ENCODE results near the gene MARCO. TPM values are rescaled to one million over a fixed set of nuclear protein-coding genes. Genes with fewer than 3 reads are reported as not detected.

Gene MARCO
- total and polyA plus RNA-seq, 2 donors (not counting 3 experiments of a cell fraction or from before 2014, with no cell fraction given): not detected

- no peak for DNase-seq (ENCODE audit: low read depth, low spot score)
- no peak for FAIRE-seq
Observed at GRCh38 chr2:118983915-118984314, 41.9 kb downstream of the MARCO start.

GRCh38 chr2:118986738-118987137 is 44.7 kb downstream of the MARCO start:
- FAIRE-seq (no peak), DNase-seq (ENCODE audit: low read depth, low spot score) (no peak)
- no peaks in the 10 kb centered on the region for H3K79me2 ChIP-seq (ENCODE audit: control insufficient read depth, insufficient read depth, low read length)
- POLR2A ChIA-PET: no interaction called here
- H3K4me2 ChIP-seq (ENCODE audit: insufficient read depth, low read length): no peak overlapping the region
- H3K4me3 ChIP-seq (replicated peaks in 1 of 3; ENCODE audit: insufficient read depth in 1 of 3, low read depth in 1 of 3, low read length in 3 of 3): no peak overlapping the region
- intact Hi-C loops (cut with micrococcal nuclease): no loop called here
- H2AFZ ChIP-seq (ENCODE audit: low read depth, low read length): no peak overlapping the region
- no peaks in the 10 kb centered on the region for H3K27me3 ChIP-seq (ENCODE audit: control insufficient read depth in 2 of 2, insufficient read depth in 2 of 2, low read length in 2 of 2)
- TF ChIP-seq FOS (IDR thresholded peaks at IDR 0.05; ENCODE audit: borderline replicate concordance, insufficient read depth, low read length): no peak
- no peak for TF ChIP-seq EZH2 (IDR thresholded peaks at IDR 0.05; ENCODE audit: borderline replicate concordance, low read depth, low read length, severe bottlenecking)
- no peak for TF ChIP-seq POLR2AphosphoS5 (IDR thresholded peaks at IDR 0.05; ENCODE audit: insufficient read depth, low read depth, low read length)
- TF ChIP-seq POLR2A (IDR thresholded peaks at IDR 0.05; ENCODE audit: low read depth, low read length): no peak
- TF ChIP-seq, protein P1, sequence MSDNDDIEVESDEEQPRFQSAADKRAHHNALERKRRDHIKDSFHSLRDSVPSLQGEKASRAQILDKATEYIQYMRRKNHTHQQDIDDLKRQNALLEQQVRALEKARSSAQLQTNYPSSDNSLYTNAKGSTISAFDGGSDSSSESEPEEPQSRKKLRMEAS (IDR thresholded peaks at IDR 0.05; ENCODE audit: insufficient read depth, insufficient read length): no peak
- TF ChIP-seq GATA2 (IDR thresholded peaks at IDR 0.05; ENCODE audit: insufficient read depth, insufficient read length, low read depth, low read length): no peak
- TF ChIP-seq JUN (IDR thresholded peaks at IDR 0.05; ENCODE audit: borderline replicate concordance, insufficient read depth, insufficient read length, low read depth): no peak
- no peaks in the 10 kb centered on the region for H3K4me1 ChIP-seq (ENCODE audit: control insufficient read depth, extremely low read depth, insufficient read depth, low read length)
- H3K36me3 ChIP-seq (ENCODE audit: control insufficient read depth in 2 of 2, extremely low read depth in 1 of 2, insufficient read depth in 2 of 2, low read length in 2 of 2): no peaks in the 10 kb centered on the region
- no peaks in the 10 kb centered on the region for H3K9me1 ChIP-seq (replicated peaks; ENCODE audit: control insufficient read depth, extremely low read depth, insufficient read depth, low read length)
- CTCF ChIA-PET: no interaction called here
- H4K20me1 ChIP-seq (replicated peaks; ENCODE audit: control insufficient read depth, extremely low read depth, insufficient read depth, low read length): no peaks in the 10 kb centered on the region
- H3K9ac ChIP-seq (replicated peaks; ENCODE audit: extremely low read depth, insufficient read depth, low read length): no peak overlapping the region
- H3K9me3 ChIP-seq (replicated peaks; ENCODE audit: control insufficient read depth, insufficient read depth, low read length): no peaks in the 10 kb centered on the region
- no TSS peak for BruUV-seq (replicated peaks)
- dilution Hi-C loops (cut with MboI; ENCODE audit: extremely low pct_ligation_motif_present, low sequenced_read_pairs): no loop called here
- no peak overlapping the region for H3K27ac ChIP-seq (ENCODE audit: insufficient read depth, low read depth, low read length)

More at GRCh38 chr2:118983915-118984314, 41.9 kb downstream of the MARCO start:
- TF ChIP-seq, protein P1 (IDR thresholded peaks at IDR 0.05; ENCODE audit: insufficient read depth, insufficient read length): no peak
- no peak for TF ChIP-seq MYC (IDR thresholded peaks at IDR 0.05; ENCODE audit: low read depth, low read length)
- TF ChIP-seq JUN (IDR thresholded peaks at IDR 0.05; ENCODE audit: borderline replicate concordance, insufficient read depth, insufficient read length, low read depth): no peak
- no peak for TF ChIP-seq GATA2 (IDR thresholded peaks at IDR 0.05; ENCODE audit: insufficient read depth, insufficient read length, low read depth, low read length)
- TF ChIP-seq POLR2AphosphoS5 (IDR thresholded peaks at IDR 0.05; ENCODE audit: insufficient read depth, low read depth, low read length): no peak
- TF ChIP-seq, protein P2, sequence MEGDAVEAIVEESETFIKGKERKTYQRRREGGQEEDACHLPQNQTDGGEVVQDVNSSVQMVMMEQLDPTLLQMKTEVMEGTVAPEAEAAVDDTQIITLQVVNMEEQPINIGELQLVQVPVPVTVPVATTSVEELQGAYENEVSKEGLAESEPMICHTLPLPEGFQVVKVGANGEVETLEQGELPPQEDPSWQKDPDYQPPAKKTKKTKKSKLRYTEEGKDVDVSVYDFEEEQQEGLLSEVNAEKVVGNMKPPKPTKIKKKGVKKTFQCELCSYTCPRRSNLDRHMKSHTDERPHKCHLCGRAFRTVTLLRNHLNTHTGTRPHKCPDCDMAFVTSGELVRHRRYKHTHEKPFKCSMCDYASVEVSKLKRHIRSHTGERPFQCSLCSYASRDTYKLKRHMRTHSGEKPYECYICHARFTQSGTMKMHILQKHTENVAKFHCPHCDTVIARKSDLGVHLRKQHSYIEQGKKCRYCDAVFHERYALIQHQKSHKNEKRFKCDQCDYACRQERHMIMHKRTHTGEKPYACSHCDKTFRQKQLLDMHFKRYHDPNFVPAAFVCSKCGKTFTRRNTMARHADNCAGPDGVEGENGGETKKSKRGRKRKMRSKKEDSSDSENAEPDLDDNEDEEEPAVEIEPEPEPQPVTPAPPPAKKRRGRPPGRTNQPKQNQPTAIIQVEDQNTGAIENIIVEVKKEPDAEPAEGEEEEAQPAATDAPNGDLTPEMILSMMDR (IDR thresholded peaks at IDR 0.05; ENCODE audit: extremely low read depth in 1 of 2, insufficient read depth in 1 of 2, low read depth in 1 of 2, low read length in 2 of 2): no peak
- no peak for TF ChIP-seq FOS (IDR thresholded peaks at IDR 0.05; ENCODE audit: borderline replicate concordance, insufficient read depth, low read length)
- Histone ChIP-seq H4K20me1 (replicated peaks; ENCODE audit: control insufficient read depth, extremely low read depth, insufficient read depth, low read length) (no peaks in the 10 kb centered on the region), H3K4me2 (ENCODE audit: insufficient read depth, low read length) (no peak overlapping the region), H3K36me3 (ENCODE audit: control insufficient read depth in 2 of 2, extremely low read depth in 1 of 2, insufficient read depth in 2 of 2, low read length in 2 of 2) (no peaks in the 10 kb centered on the region), H3K79me2 (ENCODE audit: control insufficient read depth, insufficient read depth, low read length) (no peaks in the 10 kb centered on the region), H3K27me3 (ENCODE audit: control insufficient read depth in 2 of 2, insufficient read depth in 2 of 2, low read length in 2 of 2) (no peaks in the 10 kb centered on the region), H2AFZ (ENCODE audit: low read depth, low read length) (no peak overlapping the region), H3K9ac (replicated peaks; ENCODE audit: extremely low read depth, insufficient read depth, low read length) (no peak overlapping the region), H3K4me3 (replicated peaks in 1 of 3; ENCODE audit: insufficient read depth in 1 of 3, low read depth in 1 of 3, low read length in 3 of 3) (no peak overlapping the region), H3K27ac (ENCODE audit: insufficient read depth, low read depth, low read length) (no peak overlapping the region), H3K9me1 (replicated peaks; ENCODE audit: control insufficient read depth, extremely low read depth, insufficient read depth, low read length) (no peaks in the 10 kb centered on the region), H3K4me1 (ENCODE audit: control insufficient read depth, extremely low read depth, insufficient read depth, low read length) (no peaks in the 10 kb centered on the region), H3K9me3 (replicated peaks; ENCODE audit: control insufficient read depth, insufficient read depth, low read length) (no peaks in the 10 kb centered on the region)
- BruUV-seq (replicated peaks): no TSS peak
- ChIA-PET POLR2A (no interaction called here), CTCF (no interaction called here)
- dilution Hi-C loops (cut with MboI; ENCODE audit: extremely low pct_ligation_motif_present, low sequenced_read_pairs): no loop called here
- intact Hi-C loops (cut with micrococcal nuclease): no loop called here
